ENCODE results near the gene DCP2. TPM values are rescaled to one million over a fixed set of nuclear protein-coding genes. Genes with fewer than 3 reads are reported as not detected.

Gene DCP2
- total RNA-seq, 2 donors from 2014 or later = 10.8 to 12.8 TPM

- no peak for DNase-seq (ENCODE audit: low spot score)
- TF ChIP-seq CTCF (IDR thresholded peaks at IDR 0.05) = no peak
- Histone ChIP-seq H3K27ac (no peak overlapping the region), H3K36me3 (peaks cover 12% of the 10 kb centered on the region), H3K27me3 (no peaks in the 10 kb centered on the region), H3K4me1 (no peaks in the 10 kb centered on the region), H3K9me3 (no peaks in the 10 kb centered on the region), H3K4me3 (no peak overlapping the region)
These were observed 44.1 kb downstream of the DCP2 start for GRCh38 chr5:113020461-113021273.

- no peak overlapping the region for H3K27ac ChIP-seq
- no peaks in the 10 kb centered on the region for H3K4me1 ChIP-seq
- H3K27me3 ChIP-seq = no peaks in the 10 kb centered on the region
- no peaks in the 10 kb centered on the region for H3K9me3 ChIP-seq
- H3K4me3 ChIP-seq = no peak overlapping the region
- peaks cover 29% of the 10 kb centered on the region for H3K36me3 ChIP-seq
- no peak for DNase-seq (ENCODE audit: low spot score)
- no peak for TF ChIP-seq CTCF (IDR thresholded peaks at IDR 0.05)
These were observed 46.1 kb downstream of the DCP2 start for GRCh38 chr5:113022661-113023060.

- Histone ChIP-seq H3K36me3 (peaks cover 33% of the 10 kb centered on the region), H3K4me1 (no peaks in the 10 kb centered on the region), H3K27ac (no peak overlapping the region), H3K4me3 (no peak overlapping the region), H3K9me3 (no peaks in the 10 kb centered on the region), H3K27me3 (no peaks in the 10 kb centered on the region)
- DNase-seq (ENCODE audit: low spot score) = no peak
- no peak for TF ChIP-seq CTCF (IDR thresholded peaks at IDR 0.05)
These were observed 47.6 kb downstream of the DCP2 start for GRCh38 chr5:113024076-113024697.

- H3K36me3 ChIP-seq = peaks cover 31% of the 10 kb centered on the region
- H3K27ac ChIP-seq = no peak overlapping the region
- no peak for DNase-seq (ENCODE audit: low spot score)
- no peaks in the 10 kb centered on the region for H3K4me1 ChIP-seq
- H3K9me3 ChIP-seq = no peaks in the 10 kb centered on the region
- H3K4me3 ChIP-seq = no peak overlapping the region
- H3K27me3 ChIP-seq = no peaks in the 10 kb centered on the region
- TF ChIP-seq CTCF (IDR thresholded peaks at IDR 0.05) = no peak
These were observed 49.0 kb downstream of the DCP2 start for GRCh38 chr5:113025596-113025995.

GRCh38 chr5:113026211-113026610 lies 49.6 kb downstream of the DCP2 start:
- no peak overlapping the region for H3K4me3 ChIP-seq
- H3K27me3 ChIP-seq = no peaks in the 10 kb centered on the region
- peaks cover 27% of the 10 kb centered on the region for H3K36me3 ChIP-seq
- no peaks in the 10 kb centered on the region for H3K9me3 ChIP-seq
- no peak for TF ChIP-seq CTCF (IDR thresholded peaks at IDR 0.05)
- no peaks in the 10 kb centered on the region for H3K4me1 ChIP-seq
- no peak overlapping the region for H3K27ac ChIP-seq
- no peak for DNase-seq (ENCODE audit: low spot score)
